ENCODE measurements around the gene SERINC5.
"Not testable (repeated sequence)": the region's sequence is repeated elsewhere in the genome, so short reads cannot be mapped to it uniquely, and the experiment has no call there.

The SERINC5 gene

GRCh38 chr5:80255811-80256712 lies at the start of gene SERINC5:
Gene SERINC5 (minus strand): TSS chr5:80256048. CDS start chr5:80255922, 126 bp downstream.
- TF ChIP-seq ZFX (IDR thresholded peaks at IDR 0.05; ENCODE audit: borderline replicate concordance), result no peak
- TF ChIP-seq, protein P1, sequence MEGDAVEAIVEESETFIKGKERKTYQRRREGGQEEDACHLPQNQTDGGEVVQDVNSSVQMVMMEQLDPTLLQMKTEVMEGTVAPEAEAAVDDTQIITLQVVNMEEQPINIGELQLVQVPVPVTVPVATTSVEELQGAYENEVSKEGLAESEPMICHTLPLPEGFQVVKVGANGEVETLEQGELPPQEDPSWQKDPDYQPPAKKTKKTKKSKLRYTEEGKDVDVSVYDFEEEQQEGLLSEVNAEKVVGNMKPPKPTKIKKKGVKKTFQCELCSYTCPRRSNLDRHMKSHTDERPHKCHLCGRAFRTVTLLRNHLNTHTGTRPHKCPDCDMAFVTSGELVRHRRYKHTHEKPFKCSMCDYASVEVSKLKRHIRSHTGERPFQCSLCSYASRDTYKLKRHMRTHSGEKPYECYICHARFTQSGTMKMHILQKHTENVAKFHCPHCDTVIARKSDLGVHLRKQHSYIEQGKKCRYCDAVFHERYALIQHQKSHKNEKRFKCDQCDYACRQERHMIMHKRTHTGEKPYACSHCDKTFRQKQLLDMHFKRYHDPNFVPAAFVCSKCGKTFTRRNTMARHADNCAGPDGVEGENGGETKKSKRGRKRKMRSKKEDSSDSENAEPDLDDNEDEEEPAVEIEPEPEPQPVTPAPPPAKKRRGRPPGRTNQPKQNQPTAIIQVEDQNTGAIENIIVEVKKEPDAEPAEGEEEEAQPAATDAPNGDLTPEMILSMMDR (IDR thresholded peaks at IDR 0.05), result no peak
- H3K27ac ChIP-seq, result peak within 1 kb of the TSS; percentile 72

GRCh38 chr5:80302636-80303035 lies 46.8 kb upstream of the SERINC5 start:
- H3K27ac ChIP-seq, result no peak overlapping the region
- TF ChIP-seq, protein P1 (IDR thresholded peaks at IDR 0.05), result no peak
- TF ChIP-seq ZFX (IDR thresholded peaks at IDR 0.05; ENCODE audit: borderline replicate concordance), result no peak

DNA sequence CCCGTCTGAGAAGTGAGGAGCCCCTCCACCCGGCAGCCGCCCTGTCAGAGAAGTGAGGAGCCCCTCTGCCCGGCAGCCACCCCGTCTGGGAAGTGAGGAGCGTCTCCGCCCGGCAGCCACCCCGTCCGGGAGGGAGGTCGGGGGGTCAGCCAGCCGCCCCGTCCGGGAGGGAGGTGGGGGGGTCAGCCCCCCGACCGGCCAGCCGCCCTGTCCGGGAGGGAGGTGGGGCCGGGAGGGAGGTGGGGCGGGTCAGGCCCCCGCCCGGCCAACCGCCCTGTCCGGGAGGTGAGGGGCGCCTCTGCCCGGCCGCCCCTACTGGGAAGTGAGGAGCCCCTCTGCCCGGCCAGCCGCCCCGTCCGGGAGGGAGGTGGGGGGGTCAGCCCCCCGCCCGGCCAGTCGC lies 45.5 kb upstream of the SERINC5 start:
- H3K27ac ChIP-seq, result not testable (repeated sequence)

DNA sequence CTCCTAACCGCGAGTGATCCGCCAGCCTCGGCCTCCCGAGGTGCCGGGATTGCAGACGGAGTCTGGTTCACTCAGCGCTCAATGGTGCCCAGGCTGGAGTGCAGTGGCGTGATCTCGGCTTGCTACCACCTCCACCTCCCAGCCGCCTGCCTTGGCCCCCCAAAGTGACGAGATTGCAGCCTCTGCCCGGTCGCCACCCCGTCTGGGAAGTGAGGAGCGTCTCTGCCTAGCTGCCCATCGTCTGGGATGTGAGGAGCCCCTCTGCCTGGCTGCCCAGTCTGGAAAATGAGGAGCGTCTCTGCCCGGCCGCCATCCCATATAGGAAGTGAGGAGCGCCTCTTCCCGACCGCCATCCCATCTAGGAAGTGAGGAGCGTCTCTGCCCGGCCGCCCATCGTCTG lies 44.9 kb upstream of the SERINC5 start:
- not testable (repeated sequence) for H3K27ac ChIP-seq

DNA sequence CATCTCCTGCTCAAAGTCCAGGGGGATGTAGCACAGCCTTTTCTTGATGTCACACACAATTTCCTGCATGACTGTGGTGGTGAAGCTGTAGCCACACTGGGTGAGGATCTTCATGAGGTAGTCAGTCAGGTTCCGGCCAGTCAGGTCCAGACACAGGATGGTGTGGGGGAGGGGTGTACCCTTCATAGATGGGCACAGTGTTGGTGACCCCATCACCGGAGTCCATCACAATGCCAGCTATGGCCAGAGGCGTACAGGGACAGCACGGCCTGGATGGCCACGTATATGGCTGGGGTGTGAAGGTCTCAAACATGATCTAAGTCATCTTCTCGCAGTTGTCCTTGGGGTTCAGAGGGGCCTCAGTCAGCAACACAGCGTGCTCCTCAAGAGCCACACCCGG lies 44.3 kb upstream of the SERINC5 start:
- H3K27ac ChIP-seq, result no peak overlapping the region
- TF ChIP-seq ZFX (IDR thresholded peaks at IDR 0.05; ENCODE audit: borderline replicate concordance), result no peak
- TF ChIP-seq, protein P1 (IDR thresholded peaks at IDR 0.05), result no peak

- no peak overlapping the region for H3K27ac ChIP-seq
- TF ChIP-seq, protein P1 (IDR thresholded peaks at IDR 0.05), result no peak
- no peak for TF ChIP-seq ZFX (IDR thresholded peaks at IDR 0.05; ENCODE audit: borderline replicate concordance)
These were observed 43.8 kb upstream of the SERINC5 start for GRCh38 chr5:80299601-80300000.

GRCh38 chr5:80296121-80296520 lies 40.3 kb upstream of the SERINC5 start:
- TF ChIP-seq ZFX (IDR thresholded peaks at IDR 0.05; ENCODE audit: borderline replicate concordance), result no peak
- TF ChIP-seq, protein P1 (IDR thresholded peaks at IDR 0.05), result no peak
- no peak overlapping the region for H3K27ac ChIP-seq

DNA sequence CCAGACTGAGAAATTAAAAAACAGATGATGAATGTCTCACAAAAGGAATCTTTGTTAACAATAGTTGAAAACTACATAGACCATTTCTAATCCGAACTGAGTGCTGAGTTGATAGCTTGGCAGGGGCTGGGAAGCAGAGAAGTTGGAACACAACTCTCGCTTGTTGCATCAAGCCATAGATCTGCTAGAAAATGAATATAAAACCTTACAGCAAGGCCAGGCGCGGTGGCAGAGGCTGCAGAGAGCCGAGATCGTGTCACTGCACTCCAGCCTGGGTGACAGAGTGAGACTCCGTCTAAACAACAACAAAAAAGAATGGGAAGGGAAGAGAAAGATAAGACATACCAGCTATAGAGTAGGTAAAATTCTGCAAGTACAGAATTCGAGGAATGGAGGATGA lies 35.9 kb upstream of the SERINC5 start:
- no peak for TF ChIP-seq ZFX (IDR thresholded peaks at IDR 0.05; ENCODE audit: borderline replicate concordance)
- TF ChIP-seq, protein P1 (IDR thresholded peaks at IDR 0.05), result no peak
- H3K27ac ChIP-seq, result no peak overlapping the region
